Stimulated activated CD4-positive, alpha-beta T cell treated with anti-CD3 and anti-CD28 coated beads, TNF-alpha, amount 100 ng/mL, for 4 hours (primary cell): ENCODE data around the gene MYH11.
"Not testable (repeated sequence)": the region's sequence is repeated elsewhere in the genome, so short reads cannot be mapped to it uniquely, and the experiment has no call there.

ENCODE experiments used
- DNase-seq, 3 experiments: peaks; one replicate each; pipeline ENCODE4 v3.0.0-alpha.2; 2020; ENCODE audit warnings: low read depth in 3 of 3

The MYH11 gene

DNA sequence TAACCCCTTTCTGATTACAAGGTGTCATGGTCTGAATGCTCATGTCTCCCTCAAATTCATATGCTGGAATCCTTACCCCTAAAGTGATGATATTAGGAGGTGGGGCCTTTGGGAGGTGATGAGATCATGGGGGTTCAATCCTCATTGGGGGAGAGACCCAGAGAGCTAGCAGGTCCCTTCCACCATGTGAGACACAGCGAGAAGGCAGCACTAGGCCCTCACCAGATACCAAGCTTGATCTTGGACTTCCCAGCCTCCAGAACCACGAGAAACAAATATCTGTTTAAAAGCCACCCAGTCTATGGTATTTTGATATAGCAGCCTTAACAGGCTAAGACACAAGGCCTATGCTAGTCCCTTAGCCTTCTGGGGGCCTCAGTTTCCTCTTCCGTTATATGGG is 45.9 kb downstream of the MYH11 start:
- no peak for DNase-seq

DNA sequence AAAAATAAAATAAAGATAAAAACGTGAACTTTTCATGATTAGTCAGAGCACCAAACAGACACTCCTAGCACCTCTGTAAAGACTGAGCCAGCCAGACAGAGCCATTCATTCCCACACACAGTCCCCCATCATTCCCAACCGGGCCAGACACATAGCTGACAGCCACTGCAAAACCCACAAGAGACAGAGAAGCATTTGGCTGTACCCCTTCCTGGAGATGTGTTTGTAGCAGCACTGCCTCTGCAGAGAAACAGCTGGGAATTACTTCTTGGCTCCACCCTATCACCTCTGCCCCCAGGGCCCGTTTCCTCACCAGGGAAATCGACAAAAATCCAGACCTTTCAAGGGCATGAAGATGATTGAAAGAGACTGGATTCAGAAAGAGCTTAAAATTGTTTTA is 46.4 kb downstream of the MYH11 start:
- no peak for DNase-seq

- not testable (repeated sequence) for DNase-seq
Measured at GRCh38 chr16:15809297-15809696, 47.5 kb downstream of the MYH11 start.

- DNase-seq: no peak
Measured at GRCh38 chr16:15808071-15808470, 48.8 kb downstream of the MYH11 start.

- DNase-seq: no peak
Measured at GRCh38 chr16:15807603-15808009, 49.2 kb downstream of the MYH11 start.

DNA sequence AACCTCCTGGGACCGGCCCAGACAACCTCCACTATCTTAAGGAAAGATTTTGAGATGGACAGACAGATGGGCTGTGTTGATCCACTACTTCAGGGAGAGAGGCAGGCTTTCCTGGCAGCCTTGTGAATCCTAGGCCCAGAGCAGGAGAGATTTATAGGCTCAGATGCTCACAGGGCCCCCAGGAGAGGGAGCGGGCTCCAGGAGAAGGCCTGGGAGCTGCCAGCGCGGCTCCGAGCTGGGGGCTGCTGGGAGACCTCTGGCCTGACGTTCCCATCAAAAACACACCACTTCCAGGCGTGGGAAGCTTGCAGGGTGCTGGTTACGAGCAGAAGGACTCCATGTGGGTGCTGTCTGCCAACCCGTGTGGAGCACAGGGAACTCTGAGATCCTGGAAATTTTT is 53.2 kb downstream of the MYH11 start:
- no peak for DNase-seq

DNA sequence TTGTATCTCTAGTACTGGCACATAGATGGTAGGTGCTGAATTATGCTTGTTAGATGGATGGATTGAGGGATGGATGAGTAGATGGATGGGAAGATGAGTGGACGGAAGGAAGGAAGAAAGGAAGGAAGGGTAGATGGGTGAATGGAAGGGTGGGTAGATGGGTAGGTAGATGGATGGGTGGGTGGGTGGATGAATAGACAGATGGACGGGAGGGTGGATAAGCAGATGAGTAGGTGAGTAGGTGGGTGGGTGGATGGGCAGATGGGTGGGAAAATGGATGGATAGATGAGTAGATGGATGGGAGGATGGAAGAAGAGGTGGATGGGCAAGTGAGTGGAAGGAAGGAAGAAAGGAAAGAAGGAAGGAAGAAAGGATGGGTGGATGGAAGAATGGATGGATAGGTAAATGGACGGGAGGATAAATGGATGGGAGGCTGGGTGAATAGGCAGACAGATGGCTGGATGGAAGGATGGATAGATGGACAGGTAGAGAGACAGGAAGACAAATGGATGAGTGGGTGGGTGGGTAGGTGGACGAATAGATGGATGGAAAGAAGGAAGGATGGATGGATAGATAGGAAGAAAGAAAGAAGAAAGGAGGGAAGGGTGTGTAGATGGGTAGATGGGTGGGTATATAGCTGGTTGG is 56.9 kb downstream of the MYH11 start:
- DNase-seq: no peak

DNA sequence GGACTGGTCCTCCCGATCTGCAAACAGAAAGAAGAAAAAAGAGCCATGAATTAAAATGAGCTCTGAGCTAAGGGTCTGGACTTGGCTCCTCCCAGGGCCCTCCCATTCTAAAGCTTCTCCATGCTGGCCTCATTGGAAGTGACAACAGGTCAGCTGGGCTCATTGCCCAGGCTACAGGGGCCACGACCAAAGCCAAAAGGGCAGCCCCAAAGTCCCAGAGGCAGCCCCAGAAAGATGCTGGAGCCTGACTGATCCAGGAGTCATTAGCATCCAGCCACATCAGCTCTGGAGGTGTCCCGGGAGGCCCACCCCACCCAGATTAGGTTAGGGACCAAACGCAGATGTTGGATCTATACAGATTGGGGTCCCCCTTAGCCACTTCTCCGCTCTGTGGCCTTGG is 58.2 kb downstream of the MYH11 start:
- no peak for DNase-seq

DNA sequence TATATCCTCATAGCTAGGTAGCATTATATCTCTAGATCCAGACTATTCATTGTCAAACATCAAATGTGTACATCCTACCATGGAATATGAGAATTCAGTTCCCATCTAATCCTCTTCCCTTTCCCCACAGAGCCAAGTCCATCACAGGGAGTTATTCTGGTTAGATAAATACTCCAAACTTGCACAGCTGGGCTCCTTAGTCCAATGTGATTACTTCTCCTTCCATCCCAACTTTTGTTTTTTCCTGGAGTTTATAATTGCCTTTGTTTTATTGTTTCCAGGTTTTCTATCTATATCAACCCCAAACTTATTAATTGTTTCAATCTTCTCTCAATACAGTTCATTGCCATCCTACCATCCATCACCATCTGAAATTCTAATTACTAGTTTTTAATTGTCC is 59.9 kb downstream of the MYH11 start:
- no peak for DNase-seq

DNA sequence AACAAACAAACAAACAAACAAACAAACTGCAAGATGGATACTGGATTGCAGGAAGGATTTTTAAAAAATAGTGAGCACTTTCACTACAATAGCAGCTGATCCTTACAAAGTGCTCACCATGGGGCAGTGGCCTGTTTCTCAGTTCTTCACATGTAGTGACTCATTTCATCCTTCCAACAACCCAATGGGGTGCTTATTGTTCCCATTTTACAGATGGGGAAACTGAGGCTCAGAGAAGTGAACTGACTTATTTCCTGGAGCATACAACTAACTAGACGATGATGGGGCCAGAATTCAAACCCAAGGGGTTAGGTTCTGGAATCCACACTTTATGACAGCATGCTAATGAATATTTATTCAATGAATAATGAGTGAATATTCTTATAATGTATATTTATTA is 61.2 kb downstream of the MYH11 start:
- no peak for DNase-seq

DNA sequence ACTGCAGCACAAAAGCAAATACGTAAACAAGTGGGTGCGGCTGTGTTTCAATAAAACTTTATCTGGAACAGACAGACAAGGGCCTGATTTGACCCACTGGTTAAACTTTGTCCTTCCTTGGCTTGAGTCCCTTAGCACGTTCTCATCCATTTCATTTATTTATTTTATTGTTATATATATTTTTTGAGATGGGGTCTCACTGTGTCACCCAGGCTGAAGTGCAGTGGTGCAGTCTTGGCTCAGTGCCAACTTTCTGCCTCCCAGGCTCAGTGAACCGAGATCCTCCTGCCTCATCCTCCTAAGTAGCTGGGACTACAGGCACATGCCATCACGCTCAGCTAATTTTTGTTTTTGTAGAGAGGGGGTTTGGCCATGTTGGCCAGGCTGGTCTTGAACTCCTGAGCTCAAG is 64.3 kb downstream of the MYH11 start:
- no peak for DNase-seq

DNA sequence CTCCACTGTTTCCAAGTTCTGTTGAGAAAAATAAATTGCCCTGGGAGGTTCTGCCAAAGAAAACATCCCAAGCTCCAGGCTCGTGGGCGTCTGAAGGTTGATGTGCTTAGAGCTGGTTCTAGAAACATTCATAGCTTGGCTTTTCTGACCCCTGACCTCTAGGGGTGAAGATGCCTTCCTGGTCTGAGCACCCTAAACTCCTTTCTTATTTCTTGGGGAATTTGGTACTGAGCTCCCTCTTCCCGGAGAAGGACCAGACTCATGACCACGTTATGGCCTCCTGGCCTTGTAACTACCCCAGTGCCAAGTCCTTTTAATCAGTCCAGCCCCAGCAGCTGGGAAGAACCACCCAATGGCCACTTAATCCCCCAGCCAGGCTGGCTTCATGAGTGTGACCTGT is 66.4 kb downstream of the MYH11 start:
- no peak for DNase-seq

DNA sequence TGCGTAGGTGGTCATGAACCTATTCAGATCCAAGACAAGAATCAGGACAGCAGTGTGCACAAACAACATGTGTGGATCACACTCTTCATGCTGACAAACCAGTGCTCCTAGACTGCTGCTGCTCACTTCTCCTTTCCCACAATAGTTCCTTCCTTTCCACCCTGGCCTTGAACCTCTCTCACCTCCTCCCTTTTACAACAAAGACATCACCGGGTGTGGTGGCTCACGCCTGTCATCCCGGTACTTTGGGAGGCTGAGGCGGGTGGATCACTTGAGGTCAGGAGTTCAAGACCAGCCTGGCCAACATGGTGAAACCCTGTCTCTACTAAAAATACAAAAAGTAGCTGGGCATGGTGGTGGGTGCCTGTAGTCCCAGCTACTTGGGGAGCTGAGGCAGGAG is 67.0 kb downstream of the MYH11 start:
- DNase-seq: not testable (repeated sequence)

DNA sequence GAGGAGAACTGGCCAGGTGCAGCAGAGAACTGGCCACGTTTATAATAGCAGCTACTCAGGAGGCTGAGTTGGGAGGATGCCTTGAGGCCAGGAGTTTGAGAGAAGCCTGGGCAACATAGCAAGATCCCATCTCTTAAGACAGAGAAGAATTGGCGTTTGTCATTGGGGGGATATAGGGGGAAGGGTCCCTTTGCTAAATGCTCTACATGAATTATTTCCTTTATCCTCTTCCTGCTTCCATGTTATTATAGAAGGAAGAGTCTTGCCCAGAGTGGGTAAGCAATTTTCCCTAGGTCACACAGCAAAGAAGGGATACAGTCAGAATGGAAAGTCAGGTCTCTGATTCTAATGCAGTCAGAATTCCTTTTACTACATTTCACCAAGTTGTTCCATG is 68.0 kb downstream of the MYH11 start:
- no peak for DNase-seq

DNA sequence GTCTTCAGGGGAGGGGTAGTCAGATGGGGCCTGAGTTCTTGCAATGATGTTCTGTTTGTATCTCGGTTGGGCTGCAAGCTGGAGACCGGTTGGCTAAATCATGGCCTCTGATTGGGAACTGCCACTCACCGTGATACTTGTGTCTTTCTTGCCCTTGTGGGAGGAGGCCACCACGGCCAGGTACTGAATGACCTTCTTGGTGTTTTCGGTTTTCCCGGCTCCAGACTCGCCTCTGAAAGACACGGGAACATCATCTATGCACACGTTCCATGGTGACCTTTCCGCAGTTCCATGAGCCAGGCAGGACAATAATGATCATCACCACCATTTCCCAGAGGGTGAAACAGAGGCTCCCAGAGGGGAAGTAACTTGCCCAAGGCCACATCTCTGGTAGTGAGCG is 70.3 kb downstream of the MYH11 start:
- DNase-seq: no peak

- no peak for DNase-seq
Measured at GRCh38 chr16:15785386-15786059, 71.3 kb downstream of the MYH11 start.

GRCh38 chr16:15783985-15784384 is 72.8 kb downstream of the MYH11 start:
- no peak for DNase-seq

- no peak for DNase-seq
Measured at GRCh38 chr16:15782573-15783365, 74.1 kb downstream of the MYH11 start.

DNA sequence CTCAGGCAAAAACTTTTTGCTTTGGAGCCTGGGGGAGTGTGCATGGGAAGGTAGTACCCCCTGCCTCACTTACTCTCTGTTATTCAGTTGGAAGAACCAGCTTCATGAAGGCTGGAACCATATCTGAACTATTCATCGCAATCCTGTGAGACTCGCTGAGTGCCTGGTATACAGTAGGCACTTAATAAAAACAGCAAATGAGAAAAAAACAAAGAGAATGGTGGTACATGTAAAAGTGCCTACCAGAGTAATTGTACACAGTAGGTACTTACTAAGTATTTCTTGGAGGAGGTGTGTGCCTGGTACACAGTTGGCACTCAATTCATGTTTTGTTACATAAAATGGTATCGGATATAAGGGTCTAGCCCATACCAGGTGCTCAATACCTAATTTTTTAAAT is 75.2 kb downstream of the MYH11 start:
- no peak for DNase-seq

DNA sequence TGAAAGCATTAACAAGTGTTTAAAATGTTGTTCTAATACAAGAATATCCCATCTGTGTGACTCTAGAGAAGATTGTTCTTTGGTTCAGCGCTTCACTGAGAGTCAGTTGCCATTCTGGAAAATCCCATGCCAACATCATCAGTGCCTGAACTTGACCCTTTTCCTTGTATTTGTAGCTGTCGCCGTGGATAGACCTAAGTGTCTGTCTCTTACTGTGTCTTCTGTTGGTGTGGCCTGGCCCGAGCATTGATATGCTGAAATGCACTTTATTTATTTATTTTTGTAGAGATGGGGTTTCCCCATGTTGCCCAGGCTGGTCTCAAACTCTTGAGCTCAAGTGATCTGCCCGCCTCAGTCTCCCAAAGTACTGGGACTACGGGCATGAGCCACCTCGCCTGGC is 76.0 kb downstream of the MYH11 start:
- no peak for DNase-seq

DNA sequence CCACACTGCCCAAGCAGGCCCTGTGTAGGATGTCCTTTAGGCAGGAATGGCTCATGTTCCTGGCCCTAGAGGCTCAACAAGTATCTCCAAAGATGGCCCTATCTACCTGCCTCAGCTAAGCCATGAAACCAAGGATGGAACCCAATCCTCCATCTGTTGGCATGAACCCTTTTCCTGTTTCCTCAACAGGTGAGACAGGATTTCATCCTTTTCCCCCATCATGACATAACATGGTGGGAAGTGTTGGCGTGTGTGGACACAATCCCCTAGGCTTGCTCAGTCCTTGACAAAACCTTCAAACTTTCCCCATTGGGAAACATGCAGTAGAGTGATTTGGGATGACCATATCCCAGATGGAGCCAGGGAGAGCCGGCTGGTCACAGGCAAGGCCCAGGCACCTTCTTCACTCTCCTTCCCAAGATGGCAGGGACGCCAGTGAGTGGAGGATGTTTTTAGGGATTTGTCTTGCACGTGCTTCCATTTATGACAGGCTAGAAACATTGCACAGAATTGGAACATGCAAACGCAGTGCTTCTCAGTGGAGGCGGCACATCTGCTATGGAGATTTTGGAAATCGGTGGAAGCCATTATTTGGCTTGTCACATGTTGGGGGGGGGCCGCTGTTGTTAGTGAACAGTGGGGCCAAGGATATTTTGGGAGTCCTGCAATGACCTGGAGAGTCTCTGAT is 77.0 kb downstream of the MYH11 start:
- DNase-seq: no peak

DNA sequence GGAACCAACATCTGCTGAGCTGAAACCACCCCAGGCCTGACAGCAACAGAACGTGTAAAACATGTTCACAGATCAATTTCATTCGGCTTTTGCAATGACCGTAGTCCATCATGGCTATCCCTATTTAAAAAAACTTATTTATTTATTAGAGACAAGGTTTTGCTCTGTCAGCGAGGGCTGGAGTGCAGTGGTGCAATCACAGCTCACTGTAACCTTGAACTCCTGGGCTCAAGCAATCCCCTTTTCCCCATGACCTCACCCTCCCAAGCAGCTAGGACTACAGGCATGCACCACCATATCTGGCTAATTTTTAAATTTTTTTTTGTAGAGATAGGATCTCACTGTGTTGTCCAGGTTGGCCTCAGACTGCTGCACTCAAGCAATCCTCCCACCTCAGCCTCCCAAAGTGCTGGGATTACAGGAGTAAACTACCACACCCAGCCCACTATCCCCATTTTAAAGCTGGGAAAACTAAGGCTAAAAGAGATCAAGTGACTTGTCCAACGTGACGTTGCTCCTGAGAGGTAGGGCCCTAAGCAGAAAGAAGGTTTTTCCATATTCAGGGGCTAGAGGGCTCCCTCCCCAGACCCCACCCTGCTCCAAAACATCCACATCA is 77.7 kb downstream of the MYH11 start:
- DNase-seq: no peak
